Omental fat pad (tissue), 4 donors: ENCODE measurements around the gene ZBTB21. TPM values are rescaled to one million over a fixed set of nuclear protein-coding genes. Genes with fewer than 3 reads are reported as not detected.

Experiments used
- ATAC-seq: fragments of 150-250 bp; one replicate; pipeline ENCODE4 v1.9.1; 2016; ENCODE audit warnings: mild to moderate bottlenecking, moderate library complexity; ENCODE audit not compliant: low FRiP score
- DNase-seq: peaks from one replicate; pipeline ENCODE4 v3.0.0-alpha.2; 2019; ENCODE audit warnings: low spot score
- total RNA-seq, 4 donors: library from RNA; depleted of rRNA; stranded (reverse); fragments of >200 nt; gene quantifications; one replicate each; pipeline ENCODE4 v1.1.0, GENCODE V29; 2016
- TF ChIP-seq, protein P1 (sequence below), 3 donors: fragments of 450-650 bp; IDR thresholded peaks; one replicate each; pipeline ENCODE4 v1.5.1; 2016 to 2017; ENCODE audit warnings: antibody characterized with exemption in 3 of 3, mild to moderate bottlenecking in 3 of 3, moderate library complexity in 2 of 3

Gene ZBTB21
- total RNA-seq, 4 donors from 2014 or later, result 11.6 to 27.8 (median 18.9) TPM

- TF ChIP-seq, protein P1, sequence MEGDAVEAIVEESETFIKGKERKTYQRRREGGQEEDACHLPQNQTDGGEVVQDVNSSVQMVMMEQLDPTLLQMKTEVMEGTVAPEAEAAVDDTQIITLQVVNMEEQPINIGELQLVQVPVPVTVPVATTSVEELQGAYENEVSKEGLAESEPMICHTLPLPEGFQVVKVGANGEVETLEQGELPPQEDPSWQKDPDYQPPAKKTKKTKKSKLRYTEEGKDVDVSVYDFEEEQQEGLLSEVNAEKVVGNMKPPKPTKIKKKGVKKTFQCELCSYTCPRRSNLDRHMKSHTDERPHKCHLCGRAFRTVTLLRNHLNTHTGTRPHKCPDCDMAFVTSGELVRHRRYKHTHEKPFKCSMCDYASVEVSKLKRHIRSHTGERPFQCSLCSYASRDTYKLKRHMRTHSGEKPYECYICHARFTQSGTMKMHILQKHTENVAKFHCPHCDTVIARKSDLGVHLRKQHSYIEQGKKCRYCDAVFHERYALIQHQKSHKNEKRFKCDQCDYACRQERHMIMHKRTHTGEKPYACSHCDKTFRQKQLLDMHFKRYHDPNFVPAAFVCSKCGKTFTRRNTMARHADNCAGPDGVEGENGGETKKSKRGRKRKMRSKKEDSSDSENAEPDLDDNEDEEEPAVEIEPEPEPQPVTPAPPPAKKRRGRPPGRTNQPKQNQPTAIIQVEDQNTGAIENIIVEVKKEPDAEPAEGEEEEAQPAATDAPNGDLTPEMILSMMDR (IDR thresholded peaks at IDR 0.05), result no peak
- no peak for ATAC-seq
- no peak for DNase-seq
Measured at GRCh38 chr21:42027822-42028765, 17.9 kb upstream of the ZBTB21 start.

- TF ChIP-seq, protein P1 (IDR thresholded peaks at IDR 0.05), result no peak
- ATAC-seq, result no peak
- no peak for DNase-seq
Measured at GRCh38 chr21:42027085-42027821, 17.1 kb upstream of the ZBTB21 start.

- TF ChIP-seq, protein P1 (IDR thresholded peaks at IDR 0.05), result no peak
- ATAC-seq, result no peak
- DNase-seq, result no peak
Measured at GRCh38 chr21:42026082-42026435, 15.9 kb upstream of the ZBTB21 start.

GRCh38 chr21:42025376-42026081 is 15.4 kb upstream of the ZBTB21 start:
- no peak for DNase-seq

GRCh38 chr21:42022906-42023305 is 12.7 kb upstream of the ZBTB21 start:
- no peak for ATAC-seq
- TF ChIP-seq, protein P1 (IDR thresholded peaks at IDR 0.05), result no peak
- no peak for DNase-seq

More at GRCh38 chr21:42025376-42026081, 15.4 kb upstream of the ZBTB21 start:
- TF ChIP-seq, protein P1 (IDR thresholded peaks at IDR 0.05), result no peak
- no peak for ATAC-seq

- ATAC-seq (no peak), DNase-seq (no peak)
- TF ChIP-seq, protein P1 (IDR thresholded peaks at IDR 0.05), result no peak
Measured at GRCh38 chr21:42022091-42022430, 11.9 kb upstream of the ZBTB21 start.
